Astrocyte of the hippocampus (primary cell): ENCODE data around the gene UNC93B1.
A peak's percentile ranks its signal among the peaks of the same experiment; 100 is the strongest.

Source experiments
- DNase-seq: peaks from one replicate; pipeline ENCODE4 v3.0.0; 2011; ENCODE audit warnings: low read depth, low spot score

UNC93B1 gene

GRCh38 chr11:68003846-68004550, at the start of gene UNC93B1:
TSS of gene UNC93B1 (minus strand) at chr11:68004097. CDS start at chr11:68004043, 54 bp downstream.
- peak; percentile 90 for DNase-seq

- no peak for DNase-seq
These were observed 49.2 kb upstream of the UNC93B1 start for GRCh38 chr11:68053117-68053516.

GRCh38 chr11:68052137-68052873, 48.4 kb upstream of the UNC93B1 start:
- DNase-seq: no peak

- no peak for DNase-seq
These were observed 47.6 kb upstream of the UNC93B1 start for GRCh38 chr11:68051191-68052136.

GRCh38 chr11:68050371-68050841, 46.5 kb upstream of the UNC93B1 start:
- no peak for DNase-seq

GRCh38 chr11:68049509-68050370, 45.8 kb upstream of the UNC93B1 start:
- peak; percentile 85 for DNase-seq

- DNase-seq: no peak
These were observed 45.0 kb upstream of the UNC93B1 start for GRCh38 chr11:68048681-68049508.

- no peak for DNase-seq
These were observed 43.8 kb upstream of the UNC93B1 start for GRCh38 chr11:68047437-68048290.

GRCh38 chr11:68044898-68045351, 41.0 kb upstream of the UNC93B1 start:
- no peak for DNase-seq

- no peak for DNase-seq
These were observed 40.4 kb upstream of the UNC93B1 start for GRCh38 chr11:68044145-68044813.

- no peak for DNase-seq
These were observed 39.6 kb upstream of the UNC93B1 start for GRCh38 chr11:68043349-68044144.

GRCh38 chr11:68043029-68043348, 39.1 kb upstream of the UNC93B1 start:
- DNase-seq: no peak

GRCh38 chr11:68042219-68043028, 38.5 kb upstream of the UNC93B1 start:
- no peak for DNase-seq

- no peak for DNase-seq
These were observed 37.8 kb upstream of the UNC93B1 start for GRCh38 chr11:68041617-68042218.

GRCh38 chr11:68040957-68041591, 37.2 kb upstream of the UNC93B1 start:
- no peak for DNase-seq
